GM21825 (cell line): ENCODE data around the gene GRIA1.

Source experiments
- ATAC-seq: cut with Tn5 transposase; IDR thresholded peaks from one replicate; pipeline ENCODE4 v1.9.1; 2021; ENCODE audit warnings: mild to moderate bottlenecking, moderate library complexity; ENCODE audit not compliant: unreplicated experiment

The GRIA1 gene

GRCh38 chr5:153544706-153545105 is 54.2 kb downstream of the GRIA1 start:
- ATAC-seq: no peak

DNA sequence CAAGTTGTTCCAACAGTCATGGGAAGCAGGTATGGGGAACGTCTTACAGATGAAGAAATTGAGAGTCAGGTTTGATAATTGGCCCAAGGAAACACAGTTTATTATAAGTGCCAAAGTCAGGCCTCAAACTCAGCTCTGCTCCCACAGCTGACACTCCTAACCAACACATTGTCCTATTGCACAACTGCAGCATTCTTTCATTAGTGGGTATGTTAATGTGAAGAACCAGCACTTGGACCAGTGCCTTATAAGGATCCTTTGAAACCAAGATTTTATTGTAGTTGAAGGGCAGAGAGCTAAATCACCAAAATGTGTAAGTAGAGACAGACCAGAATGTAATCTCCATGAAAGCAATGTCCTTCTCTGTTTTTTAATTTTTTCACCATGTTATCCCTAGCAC is 56.1 kb downstream of the GRIA1 start:
- no peak for ATAC-seq

DNA sequence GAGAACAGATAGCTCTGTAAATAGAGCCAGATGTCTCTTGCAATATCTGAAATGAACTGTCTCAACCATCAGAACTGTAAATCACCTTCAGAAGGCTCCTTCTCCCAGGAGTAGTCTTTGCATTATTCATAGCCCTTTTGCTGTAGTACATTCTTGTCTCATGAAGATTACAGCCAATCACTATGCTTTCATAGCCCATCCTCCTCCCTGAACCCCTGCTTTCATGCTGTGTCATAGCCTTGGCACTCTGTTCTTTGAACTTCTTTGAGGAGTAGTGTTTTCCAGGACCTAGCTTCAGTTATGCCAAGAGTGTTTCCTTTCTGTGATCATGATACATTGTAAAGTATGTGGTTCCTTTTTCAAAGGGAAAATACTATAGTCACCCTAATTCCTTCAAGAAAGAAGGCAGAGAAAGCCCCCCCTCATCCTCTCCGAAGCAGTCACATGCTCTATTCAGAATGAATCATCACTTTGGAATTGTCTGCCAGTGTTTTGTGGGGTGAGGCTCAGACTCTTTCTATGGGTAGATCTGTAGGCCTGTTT is 61.1 kb downstream of the GRIA1 start:
- ATAC-seq: no peak

- no peak for ATAC-seq
These were observed 62.4 kb downstream of the GRIA1 start for GRCh38 chr5:153552886-153553285.

DNA sequence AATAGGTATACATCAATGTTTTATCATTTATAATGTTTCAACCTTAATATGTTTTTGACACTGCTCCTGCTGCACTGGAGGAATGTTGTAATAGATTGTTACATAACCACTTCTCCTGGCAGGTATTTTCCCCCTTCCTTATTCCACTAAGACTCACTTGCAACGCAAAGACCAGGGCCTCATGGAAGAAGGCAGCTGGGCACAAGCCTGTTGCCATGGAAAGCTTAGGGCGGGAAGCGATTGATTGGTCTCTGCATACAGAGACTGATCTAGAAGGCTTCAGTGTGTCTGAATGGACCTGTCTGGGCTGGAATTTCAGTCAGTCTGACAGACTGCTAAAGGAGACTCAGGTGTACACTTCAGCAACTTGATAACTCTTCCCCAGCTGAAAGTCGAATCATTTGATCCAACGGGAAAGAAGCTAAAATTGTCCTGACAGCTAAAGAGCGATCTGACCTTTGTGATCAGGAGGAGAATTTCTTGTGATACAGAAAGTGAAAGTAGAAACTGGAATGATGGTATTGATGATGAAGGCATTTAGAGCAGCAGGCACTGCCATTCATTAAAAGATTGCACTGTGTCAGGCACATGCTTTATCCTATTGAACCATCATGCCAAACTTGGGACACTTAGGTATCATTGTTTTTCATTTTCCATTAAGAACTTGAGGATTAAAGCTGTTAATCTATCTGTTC is 65.1 kb downstream of the GRIA1 start:
- ATAC-seq: no peak

DNA sequence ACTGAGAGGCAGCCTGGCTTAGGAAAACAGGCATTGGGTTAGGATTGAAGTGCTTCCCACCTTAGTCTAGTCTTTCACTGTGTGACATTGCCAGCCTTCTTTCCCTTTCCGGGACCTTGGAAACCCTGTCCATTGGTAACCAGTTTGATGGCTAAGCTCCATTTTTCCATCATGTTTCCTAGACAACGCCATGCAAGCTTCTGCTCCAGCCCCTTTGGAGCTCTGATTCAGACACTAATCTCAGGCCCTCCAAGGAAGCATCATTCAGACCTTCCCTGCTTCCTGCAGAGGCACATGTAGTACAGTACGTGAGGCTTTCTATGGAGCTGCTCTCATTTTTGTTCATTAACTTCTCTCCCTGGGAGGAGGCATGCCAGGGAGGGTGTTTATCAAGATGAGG is 68.5 kb downstream of the GRIA1 start:
- ATAC-seq: no peak

DNA sequence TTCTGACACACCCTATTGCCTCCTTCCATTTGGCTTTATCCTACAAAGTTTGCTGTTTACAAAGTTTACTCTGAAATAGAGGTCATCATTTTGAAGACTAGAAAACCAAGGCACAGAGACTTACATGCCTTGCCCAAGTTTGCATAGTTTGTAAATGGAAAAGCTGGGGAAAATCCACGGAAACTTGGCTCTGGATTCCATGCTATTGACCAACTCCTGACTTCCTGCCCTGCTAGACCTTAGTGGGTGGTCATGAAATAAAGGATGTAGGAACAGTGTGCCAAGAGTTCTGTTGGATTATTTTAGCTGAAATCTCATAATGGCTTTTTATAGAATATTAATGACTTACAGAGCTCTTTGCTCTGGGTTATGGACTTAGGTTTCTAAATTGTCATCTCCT is 69.5 kb downstream of the GRIA1 start:
- ATAC-seq: no peak

DNA sequence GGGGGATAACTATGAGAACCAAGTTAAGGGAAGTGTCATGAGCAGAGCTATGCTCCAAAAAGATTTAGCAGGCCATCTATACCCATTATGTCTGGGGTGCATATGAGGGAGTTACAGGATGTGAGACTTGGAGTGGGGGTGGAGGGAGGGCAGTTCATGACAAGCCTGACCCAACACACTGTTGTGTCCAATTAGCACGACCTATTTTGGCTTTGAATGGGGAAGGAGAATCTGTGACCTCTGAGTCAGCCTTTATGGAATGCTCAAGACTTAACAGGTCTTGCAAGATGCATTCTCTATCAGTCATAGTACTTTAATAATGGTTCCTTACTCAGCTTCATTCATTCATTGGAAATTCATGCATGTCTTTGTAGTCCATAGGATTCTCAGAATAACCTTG is 71.7 kb downstream of the GRIA1 start:
- ATAC-seq: no peak

GRCh38 chr5:153565822-153566221 is 75.4 kb downstream of the GRIA1 start:
- ATAC-seq: no peak

DNA sequence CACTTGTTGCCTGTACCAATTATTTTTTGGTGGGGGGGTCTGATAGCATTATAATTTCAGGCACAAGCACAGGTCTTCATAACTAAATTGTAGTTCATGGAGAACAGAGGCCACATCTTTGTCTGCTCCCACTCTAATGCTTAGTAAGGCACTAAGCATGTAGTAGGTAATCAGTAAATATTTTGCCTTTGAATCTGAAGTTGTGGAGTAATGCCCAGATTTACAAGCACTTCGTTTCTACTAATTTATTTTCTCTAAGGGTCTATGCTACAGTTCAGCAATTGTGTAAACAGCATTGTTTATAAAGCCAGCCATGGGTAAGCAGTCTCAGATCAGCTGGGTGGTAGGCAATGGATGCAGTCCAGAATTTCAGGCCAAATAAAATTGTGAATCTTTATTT is 78.6 kb downstream of the GRIA1 start:
- no peak for ATAC-seq

GRCh38 chr5:153571162-153571561 is 80.7 kb downstream of the GRIA1 start:
- ATAC-seq: no peak

- no peak for ATAC-seq
These were observed 82.1 kb downstream of the GRIA1 start for GRCh38 chr5:153572411-153573145.

DNA sequence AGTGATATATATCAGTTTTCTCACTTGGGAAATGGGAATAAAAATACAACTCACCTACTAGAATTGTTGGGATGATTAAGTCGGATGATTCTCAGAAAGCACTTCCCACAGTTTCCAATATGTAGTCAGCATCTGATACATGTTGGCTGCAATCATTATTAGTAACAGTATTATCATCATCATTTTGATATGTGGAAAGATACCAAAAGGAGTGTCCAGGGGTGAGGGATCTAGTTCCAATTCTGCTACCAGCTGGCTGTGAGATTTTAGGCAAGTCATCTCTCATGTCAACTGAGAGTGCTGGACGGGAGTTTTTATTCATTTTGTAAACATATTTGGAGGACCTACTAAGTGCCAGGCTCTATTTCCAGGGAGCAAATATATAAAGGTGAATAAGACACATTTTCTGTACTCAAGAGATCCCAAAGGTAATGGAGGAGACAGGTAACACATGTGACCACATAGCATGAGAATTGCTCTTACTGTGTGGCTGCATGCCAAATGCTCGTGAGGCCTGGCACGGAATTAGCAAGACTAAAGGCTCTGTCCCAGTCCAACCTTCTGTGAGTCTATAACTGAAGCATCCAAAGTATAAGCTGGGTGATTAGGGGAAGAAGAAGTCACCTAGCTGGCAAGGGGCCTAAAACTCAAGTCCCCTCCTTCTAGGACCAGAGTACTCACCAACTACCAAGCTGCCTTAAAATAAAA is 83.0 kb downstream of the GRIA1 start:
- ATAC-seq: no peak

DNA sequence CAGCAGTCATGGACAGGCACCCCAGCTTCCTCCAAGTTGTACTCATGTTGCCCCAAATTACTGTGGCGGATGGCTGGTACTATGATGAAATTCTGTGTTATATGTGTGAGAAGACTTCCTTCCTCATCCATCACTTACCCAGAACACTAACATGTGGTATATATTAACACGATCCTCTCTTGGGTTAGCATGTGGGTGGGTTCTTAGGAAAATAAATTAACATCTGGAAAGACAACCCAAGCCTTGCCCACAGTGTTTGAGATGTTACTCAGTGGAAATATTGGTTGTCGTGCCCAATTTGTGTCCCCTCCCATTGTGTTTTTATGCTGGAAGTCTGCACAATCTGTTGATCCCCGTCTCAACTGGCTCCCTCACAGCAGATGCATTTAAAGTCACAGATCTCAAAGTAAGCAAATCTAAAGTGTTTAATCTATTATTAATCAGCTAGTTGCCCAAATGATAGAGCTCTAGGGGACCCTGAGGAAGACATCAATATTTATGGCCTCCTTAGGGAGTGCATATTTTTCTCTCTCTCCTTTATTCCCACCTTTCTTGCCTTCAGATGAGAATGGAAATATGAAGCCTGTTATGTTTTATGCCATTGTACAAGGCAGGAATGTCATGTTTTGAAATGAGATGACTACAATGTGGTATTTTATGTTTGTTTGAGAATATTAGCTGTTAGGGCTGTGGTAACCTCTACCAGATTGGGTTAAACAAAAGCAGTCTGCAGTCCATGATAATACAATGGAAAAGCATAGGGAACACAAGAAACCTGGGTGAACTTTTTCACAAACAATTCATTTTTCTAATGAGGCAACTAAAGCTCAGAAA is 93.9 kb downstream of the GRIA1 start:
- ATAC-seq: no peak

- ATAC-seq: no peak
These were observed 94.5 kb downstream of the GRIA1 start for GRCh38 chr5:153584960-153585359.

- ATAC-seq: no peak
These were observed 95.3 kb downstream of the GRIA1 start for GRCh38 chr5:153585622-153586277.

DNA sequence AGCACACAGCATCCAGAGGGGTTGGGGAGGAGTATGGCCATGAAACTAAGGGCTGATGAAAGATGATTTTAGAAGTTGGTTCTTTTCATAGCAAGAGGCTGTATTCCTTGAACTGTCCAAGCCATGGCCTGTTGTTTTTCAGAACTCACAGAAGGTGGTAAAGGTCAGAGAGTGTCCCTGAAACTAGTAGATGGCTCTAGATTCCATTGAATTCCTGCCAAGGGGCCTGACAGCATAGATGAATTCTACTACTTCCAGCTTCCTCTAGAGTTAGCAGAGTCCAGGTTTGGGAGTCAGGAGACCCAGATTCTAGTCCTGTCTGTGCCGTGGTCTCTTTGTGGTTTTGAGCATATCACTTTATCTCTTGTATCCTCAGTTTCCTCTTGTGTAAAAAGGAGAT is 101.6 kb downstream of the GRIA1 start:
- ATAC-seq: no peak

- no peak for ATAC-seq
These were observed 104.3 kb downstream of the GRIA1 start for GRCh38 chr5:153594785-153595184.

- peak; percentile 71 for ATAC-seq
These were observed 107.6 kb downstream of the GRIA1 start for GRCh38 chr5:153598099-153598498.

GRCh38 chr5:153601377-153601776 is 110.9 kb downstream of the GRIA1 start:
- ATAC-seq: peak; percentile 79
